Measurements from ENCODE around the gene CLCN6.

CLCN6 gene, protein sequence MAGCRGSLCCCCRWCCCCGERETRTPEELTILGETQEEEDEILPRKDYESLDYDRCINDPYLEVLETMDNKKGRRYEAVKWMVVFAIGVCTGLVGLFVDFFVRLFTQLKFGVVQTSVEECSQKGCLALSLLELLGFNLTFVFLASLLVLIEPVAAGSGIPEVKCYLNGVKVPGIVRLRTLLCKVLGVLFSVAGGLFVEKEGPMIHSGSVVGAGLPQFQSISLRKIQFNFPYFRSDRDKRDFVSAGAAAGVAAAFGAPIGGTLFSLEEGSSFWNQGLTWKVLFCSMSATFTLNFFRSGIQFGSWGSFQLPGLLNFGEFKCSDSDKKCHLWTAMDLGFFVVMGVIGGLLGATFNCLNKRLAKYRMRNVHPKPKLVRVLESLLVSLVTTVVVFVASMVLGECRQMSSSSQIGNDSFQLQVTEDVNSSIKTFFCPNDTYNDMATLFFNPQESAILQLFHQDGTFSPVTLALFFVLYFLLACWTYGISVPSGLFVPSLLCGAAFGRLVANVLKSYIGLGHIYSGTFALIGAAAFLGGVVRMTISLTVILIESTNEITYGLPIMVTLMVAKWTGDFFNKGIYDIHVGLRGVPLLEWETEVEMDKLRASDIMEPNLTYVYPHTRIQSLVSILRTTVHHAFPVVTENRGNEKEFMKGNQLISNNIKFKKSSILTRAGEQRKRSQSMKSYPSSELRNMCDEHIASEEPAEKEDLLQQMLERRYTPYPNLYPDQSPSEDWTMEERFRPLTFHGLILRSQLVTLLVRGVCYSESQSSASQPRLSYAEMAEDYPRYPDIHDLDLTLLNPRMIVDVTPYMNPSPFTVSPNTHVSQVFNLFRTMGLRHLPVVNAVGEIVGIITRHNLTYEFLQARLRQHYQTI

DNA sequence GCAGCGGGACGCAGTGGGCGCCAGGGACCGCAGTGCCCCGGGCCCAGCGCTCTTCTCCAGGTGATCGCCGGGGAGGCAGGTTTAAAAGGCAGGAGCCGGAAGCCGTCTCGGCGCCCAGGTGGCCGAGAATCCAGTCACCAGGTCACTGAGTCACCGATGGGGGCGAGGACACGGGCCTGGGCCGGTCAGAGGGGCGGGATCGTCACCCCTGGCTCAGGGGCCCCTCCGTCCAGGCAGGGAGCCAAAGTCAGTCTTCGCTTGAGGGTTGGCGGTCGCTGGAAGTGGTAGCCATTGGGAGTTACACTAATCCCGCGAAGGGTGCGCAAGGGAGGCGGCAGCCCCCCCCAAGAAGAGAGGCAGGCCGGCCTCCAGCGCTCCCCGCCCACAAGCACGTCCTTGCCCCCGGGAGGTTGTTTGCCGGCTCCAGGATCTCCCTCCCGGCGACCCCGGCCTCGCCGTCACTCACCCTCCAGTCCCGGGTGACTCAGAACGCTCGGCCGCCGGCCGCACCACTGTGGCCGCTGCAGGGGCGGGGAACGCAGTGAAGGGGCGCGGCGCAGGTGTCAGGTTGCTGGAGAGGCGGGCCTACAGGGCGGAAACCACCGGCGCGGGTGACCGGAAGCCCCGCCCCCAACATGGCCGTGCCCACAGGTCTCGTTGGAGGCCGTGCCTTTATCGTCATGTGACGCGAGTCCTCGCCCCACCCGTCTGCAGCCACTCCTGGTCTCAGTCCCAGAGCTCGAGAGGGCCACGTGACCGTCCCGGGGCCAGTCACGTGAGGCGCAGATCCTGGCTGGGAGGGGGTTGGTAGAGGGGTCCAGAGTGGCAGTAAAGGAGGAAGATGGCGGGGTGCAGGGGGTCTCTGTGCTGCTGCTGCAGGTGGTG lies at the start of gene CLCN6, which contains the start of gene MTHFR:
TSS of gene CLCN6 (plus strand) at position 770 of the 885 bp plus-strand sequence. CDS start at position 842, 72 bp downstream.
TSS of gene MTHFR (minus strand) at position 543 of the 885 bp plus-strand sequence. CDS start 2,848 bp downstream, outside the sequence.
- DNase-seq: peak; percentile 99

DNA sequence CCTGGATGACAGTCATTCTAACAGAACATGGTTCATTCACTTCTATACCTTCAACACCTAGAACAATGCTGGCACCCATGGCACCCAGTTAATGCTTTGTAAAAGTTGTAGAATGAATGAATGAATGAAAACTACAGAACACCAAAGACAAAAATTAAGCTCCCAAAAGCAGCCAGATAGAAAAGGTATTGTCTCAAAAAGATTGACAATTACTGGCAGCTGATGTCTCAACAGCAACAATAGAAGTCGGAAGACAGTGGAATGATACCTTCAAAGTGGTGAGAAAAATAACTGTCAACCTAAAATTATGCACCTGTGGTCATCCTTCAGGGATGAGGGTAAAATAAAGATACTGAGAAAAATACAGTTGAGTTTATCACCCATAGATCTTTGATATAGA lies 48.9 kb upstream of the CLCN6 start:
- DNase-seq: no peak

DNA sequence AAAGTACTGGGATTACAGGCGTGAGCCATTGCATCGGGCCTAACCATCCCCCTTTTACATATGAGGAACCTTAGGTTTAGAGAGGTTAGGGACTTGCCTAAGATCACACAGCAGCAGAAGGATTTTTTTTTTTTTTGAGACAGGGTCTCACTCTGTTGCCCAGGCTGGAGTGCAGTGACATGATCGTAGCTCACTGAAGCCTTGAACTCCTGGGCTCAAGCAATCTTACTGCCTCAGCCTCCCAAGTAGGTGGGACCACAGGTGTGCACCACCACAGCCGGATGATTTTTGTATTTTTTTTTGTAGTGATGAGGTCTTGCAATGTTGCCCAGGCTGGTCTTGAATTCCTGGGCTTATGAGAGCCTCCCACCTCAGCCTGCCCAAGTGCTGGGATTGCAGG lies 46.2 kb upstream of the CLCN6 start:
- DNase-seq: no peak

DNA sequence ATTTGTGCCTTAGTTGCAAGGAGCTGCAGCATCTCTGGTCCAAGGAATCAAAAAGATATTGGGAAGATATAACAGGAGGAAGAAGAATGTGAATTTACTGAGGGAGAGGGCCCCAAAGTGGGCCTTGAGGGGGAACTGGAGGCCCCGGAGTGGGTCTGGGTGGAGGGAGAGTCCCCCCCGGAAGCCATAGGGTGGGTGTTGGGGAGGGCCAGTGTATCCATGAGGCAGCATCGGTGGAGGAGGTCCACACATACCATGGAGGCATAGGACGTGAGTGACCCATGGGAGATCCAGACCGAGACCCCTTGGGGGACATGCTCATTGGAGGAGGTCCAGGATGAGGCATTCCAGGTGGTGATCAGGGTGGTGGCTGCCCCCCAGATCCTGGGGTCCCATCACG lies 44.7 kb upstream of the CLCN6 start:
- no peak for DNase-seq

DNA sequence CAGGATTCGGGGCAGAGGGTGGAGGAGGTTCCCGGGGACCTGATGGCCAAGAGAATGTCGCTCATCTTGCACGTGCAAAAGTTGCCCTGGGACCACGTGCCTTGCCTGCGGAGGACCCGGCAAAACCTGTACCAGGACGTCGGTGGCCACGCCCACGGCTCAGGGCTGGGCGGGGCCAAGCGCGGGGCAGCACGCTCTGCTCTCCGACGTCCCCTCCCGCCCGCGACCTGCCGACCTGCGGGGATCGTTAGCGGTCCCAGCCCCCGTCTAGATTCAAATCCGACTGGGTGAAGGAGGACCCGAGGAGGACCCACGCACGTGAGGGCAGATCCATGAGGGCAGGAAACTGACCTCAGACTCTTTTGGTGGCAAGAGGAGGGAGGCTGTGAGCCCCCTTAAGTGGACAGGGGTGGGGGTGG lies 44.0 kb upstream of the CLCN6 start, which contains the start of gene C1orf167:
TSS of gene C1orf167 (plus strand) at position 206 of the 419 bp plus-strand sequence. CDS start 2,208 bp downstream, outside the sequence.
- no peak for DNase-seq

DNA sequence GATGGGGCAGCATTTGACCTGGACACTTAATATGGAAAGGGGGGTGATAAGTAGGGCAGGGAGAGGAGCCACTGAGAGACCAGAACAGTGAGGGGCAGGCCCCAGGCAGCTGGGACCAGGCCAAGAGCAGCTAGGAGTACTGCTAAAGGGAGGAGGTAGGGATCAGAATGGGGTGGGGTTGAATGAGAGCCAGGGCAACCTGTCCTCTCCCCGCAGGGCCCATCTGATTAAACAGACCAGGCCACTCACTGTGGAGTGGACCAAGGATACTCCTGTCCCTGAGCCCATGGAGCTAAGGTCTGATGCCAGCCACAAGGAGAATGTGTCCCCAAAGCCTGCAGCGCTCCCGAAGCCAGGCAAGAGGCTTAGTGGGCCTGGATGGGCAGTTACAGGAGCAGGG lies 41.9 kb upstream of the CLCN6 start:
- DNase-seq: no peak

DNA sequence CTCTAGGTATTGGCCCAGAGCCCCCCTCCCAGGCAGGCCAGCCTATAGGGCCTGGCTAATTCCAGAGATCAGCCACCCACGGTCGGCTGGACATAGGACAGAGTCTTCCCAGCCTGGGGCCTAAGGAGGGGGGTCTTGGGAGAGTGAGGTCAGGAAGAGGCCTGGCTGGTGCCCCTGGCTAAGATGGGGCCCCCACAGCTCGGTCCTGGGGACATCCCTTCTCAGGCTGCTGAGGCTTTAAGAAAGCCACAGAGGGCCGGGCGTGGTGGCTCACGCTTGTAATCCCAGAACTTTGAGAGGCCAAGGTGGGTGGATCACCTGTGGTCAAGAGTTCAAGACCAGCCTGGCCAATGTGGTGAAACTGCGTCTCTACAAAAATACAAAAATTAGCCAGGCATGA lies 41.5 kb upstream of the CLCN6 start:
- DNase-seq: no peak

DNA sequence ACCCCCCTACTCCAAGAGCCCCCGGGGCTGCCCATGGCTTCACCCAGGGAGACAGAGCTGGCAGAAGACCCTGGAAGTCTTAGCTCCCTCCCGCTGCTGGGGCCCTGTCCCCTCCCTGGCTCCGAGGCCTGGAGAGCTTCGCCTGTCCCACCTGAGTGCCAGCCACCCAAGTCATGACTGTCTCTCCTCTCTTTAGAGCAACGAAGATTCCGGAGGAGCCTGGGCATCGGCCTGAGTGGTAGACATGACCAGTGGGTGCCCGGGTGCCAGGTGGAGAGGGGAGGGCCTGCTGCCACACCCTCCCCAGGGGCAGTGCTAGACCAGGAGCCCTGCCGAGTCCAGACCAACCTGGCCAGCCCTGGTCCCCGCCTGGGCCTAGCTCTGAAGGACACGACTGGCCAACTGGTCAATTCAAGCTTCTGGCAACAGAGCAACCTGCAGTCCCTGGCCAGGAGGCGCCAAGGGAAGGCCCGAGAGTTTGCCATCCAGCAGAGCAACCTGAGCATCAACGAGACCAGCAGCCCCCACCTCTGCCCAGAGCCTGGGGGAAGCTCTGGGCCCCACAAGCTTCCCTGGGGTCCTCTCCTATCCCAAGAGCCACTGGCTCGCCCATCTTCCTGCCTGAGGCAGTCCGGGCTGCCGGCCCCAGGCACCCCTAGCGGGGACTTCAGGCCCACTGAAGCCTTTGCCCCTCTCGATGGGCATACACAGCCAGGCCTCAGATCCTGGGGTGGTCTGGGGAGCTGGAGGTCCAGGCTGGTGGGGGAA lies 40.1 kb upstream of the CLCN6 start:
- no peak for DNase-seq

DNA sequence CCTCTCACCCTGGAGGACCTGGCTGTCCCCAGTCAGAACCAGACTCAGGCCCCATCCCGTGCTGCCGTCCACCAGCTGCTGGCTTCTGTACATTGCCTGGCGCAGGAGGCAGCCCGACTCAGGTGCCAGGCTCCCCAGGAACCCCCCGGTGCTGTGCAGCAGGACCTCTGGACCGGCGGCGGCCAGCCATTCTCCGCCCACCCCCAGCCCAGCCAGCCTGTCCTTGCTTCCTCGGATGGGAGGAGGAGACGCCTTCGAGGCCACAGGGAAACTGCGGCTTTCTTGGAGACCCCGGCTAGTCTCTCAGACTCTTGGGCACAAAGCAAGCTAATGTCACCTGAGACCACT lies 39.6 kb upstream of the CLCN6 start:
- DNase-seq: no peak

DNA sequence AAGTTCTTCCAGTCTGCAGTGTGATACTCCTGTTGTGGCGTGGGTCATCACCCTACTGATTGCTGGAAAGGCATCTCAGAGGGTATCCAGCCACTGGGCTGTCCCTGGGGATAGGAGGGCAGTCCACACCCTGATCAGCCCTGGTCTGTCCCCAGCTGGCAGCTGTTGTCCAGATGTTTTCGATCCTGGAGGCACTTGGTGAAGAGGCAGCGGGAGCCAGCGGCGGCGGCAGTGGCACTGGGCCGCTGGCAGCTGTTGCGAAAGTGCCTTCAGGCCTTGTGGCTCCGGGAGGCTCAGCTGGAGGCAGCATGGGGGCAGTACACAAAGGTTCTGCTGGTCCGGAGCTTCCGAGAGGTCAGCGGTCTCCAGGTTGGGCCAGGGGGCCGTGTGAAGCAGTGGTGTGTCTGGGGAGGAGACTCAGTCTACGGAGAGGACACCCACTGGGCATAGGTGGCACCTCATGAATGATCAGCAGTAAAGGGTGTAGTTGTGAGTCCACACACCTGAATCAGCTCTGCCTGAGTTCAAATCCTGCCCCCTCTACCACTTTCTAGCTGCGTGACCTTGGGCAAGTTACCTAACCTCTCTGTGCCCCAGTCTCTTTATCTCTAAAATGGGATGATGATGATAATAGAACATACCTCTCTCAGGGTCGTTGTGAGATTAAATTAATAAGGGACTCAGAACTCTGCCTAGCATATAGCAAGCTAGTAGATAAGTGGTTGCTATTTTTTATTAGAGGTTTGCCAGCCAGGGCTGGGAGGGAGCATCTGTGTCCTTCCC lies 37.9 kb upstream of the CLCN6 start:
- DNase-seq: no peak

DNA sequence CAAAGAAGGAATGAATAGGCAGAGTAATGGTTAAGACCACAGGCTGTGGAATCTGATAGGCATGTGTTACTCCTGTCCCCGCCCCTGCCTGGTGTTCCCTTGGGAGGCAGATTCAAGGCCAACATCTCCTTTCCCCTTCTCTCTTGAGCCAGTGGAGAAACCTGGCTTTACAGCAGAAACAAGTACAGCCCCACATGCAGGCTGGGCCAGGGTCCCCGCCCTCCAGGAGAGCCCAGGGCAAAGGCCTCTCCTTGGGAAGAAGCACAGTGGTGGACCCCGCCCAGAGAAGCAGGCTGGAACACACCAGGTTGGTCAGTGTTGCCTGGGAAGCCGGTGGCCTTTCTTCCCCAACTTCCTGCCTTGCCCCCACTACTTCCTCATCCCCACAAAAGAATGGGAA lies 37.2 kb upstream of the CLCN6 start:
- no peak for DNase-seq

DNA sequence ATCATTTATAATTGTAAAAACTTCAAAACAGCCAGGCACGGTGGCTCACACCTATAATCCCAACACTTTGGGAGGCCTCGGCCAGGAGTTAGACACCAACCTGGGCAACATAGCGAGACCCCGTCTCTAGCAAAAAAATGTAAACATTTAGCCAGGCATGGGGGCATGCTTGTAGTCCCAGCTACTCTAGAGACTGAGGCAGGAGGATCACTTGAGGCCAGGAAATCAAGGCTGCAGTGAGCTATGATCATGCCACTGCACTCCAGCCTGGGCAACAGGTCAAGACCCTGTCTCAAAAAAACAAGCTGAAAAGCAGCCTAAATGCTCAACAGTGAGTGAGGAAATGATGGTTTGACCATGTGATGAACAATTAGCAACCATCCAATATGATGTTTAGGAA lies 36.7 kb upstream of the CLCN6 start:
- no peak for DNase-seq

DNA sequence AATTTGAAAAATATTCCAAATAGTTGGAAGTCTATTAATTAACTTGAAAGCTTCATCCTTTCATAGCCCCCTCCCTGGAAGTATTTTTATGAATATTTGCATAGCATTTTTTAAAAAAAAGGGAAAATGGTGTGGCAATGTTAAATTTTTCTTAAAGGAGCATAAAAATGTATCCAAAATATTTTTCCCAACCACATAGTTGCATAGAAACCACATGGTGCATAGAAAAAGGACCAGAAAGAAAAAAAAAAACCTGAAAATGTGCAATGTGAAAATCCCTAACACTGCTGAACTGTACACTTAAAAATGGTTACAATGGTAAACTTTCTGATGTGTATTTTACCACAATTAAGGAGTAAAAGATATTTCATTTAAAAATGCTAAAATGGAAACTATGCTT lies 36.0 kb upstream of the CLCN6 start:
- no peak for DNase-seq

DNA sequence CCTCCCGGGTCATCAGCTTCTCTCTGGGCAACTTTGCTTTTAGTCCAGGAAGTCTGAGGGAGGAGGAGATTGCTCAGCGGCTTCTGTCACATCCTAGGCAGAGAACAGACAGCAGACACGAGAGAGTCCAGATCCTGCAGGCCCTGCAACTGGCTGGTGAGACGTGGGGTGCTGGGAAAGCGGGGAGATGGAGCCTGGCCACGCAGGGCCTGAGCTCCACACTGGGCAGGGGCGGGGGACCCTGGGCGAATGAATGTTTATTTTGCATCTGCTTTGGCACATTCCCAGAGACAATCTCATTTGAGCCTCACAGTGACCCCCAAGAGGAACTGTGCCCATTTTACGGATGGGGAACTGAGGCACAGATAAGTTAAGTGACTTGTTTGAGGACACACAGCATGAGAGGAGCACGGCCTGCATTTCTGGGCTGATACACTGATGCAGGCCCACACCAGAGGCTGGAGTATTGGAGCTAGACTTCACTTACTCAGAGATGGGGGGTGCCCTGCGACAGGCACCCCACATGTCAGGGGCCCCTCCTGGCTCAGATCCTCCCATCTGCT lies 34.4 kb upstream of the CLCN6 start:
- no peak for DNase-seq

DNA sequence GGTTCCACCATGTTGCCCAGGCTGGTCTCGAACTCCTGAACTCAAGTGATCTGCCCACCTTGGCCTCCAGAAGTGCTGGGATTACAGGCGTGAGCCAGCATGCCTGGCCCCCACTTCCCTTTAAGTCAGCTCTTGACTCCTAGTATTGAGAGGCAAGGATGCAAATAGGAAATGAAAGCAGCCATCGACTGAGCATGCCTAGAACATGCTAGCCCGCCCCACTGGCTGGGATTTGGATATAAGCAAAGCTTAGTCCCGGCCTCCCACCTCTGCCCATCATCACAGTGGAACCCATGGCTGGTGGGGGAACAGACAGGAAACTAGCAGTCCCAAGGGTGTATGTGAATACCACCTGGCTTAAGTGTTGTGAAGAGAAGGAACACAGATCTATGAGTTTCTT lies 33.5 kb upstream of the CLCN6 start:
- no peak for DNase-seq

DNA sequence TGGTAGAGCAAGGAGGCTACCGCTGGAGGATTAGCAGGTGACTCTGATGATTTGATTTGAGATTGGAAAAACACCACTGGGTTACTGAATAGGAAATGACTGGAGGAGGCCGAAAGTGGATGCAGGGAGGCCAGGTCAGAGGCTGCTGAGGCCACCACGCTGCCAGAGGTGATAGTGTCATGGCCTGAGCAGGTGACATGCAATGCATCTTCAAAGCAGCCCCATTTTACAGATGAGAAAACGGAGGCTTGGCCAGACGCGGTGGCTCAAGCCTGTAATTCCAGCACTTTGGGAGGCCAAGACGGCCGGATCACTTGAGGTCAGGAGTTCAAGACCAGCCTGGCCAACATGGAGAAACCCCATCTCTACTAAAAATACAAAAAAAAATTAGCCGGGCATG lies 31.2 kb upstream of the CLCN6 start:
- no peak for DNase-seq

DNA sequence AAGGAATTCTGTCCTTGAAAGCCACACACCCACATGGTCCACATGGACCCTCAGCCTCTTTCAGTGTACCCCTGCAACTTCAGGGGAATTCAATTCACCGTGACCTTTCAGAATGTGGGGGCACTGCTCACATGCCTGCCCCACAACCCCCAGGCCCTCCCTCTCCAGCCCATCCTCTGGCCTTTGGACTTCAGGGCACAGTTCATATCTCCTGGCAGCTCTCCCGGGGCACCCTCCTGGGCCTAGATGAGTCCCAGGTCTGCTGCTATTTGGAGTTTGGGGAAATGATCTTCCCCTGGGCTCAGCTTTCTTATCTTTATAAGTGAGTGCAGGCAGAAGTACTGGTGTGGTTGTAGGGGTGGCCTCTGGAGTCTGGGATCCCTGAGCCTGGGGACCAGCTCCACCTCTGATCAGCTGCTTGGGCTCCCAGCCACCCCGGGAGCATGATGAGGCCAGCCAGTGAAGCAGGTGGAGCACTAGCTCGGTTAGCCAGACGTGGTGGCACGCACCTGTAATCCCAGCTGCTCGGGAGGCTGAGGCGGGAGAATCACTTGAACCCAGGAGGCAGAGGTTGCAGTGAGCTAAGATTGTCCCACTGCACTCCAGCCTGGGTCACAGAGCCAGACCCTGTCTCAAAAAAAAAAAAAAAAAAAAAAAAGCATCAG lies 28.2 kb upstream of the CLCN6 start:
- no peak for DNase-seq

DNA sequence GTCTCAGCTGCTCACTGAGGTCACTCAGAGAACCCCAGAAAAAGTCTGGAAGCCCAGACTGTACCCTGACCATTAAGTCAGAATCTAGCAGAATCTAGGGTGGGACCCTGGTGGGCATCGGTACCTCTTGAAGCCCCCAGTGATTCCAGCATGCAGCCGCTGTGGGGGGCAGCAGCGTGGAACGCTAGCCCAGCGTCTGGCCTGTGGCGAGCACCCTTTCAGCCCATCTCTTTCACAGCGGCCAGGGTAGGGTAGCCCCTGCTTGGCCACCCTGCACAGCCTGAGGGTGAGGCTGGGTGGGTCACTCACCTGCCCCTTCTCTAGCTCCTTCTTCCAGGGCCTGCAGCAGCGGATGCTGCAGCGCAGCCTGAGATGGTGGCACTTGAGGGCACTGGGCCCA lies 27.7 kb upstream of the CLCN6 start:
- no peak for DNase-seq

DNA sequence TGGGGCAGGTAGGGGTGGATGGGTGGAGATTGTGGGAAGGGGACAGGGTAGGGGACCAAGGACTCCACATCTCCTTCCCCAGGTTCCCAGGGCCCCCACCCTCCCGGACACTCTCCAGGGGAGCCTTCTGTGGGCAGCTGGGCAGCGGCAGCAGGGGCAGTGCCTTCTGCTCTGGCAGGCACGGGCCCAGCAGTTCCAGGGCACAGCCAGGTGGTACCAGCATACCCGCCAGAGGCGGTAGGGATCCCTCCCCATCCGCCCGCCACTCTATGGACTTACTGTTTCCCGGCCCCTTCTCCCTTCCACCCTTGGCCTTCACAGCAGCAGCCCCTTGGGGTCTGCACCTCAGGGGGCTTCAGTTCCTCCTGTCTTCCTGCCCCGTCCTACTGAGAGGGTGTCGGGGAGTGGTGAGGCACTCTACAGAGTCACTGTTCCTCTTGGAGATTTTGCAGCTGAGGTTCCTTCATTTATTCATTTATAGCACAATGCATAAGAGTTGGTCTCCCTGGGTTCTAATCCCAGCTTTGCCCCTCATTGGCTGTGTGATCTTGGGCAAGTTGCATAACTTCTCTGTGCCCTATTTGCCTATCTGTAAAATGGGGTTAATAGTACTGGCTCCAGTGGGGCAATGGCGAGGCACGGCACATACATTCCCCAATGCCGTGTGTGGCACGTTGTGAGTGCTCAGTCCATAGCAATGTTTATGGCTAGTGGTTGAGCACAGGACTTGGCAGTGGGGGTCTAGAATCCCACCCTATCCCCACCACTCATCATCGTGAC lies 27.0 kb upstream of the CLCN6 start:
- DNase-seq: no peak
